HL-60 (cell line): ENCODE data around the gene CEP72.
"Not testable (repeated sequence)": the region's sequence is repeated elsewhere in the genome, so short reads cannot be mapped to it uniquely, and the experiment has no call there.

Experiments used
- DNase-seq, 2 experiments: peaks; one replicate each; pipeline ENCODE4 v3.0.0-alpha.2; 2010 to 2020; ENCODE audit warnings: low read depth in 1 of 2, low spot score in 1 of 2
- H3K27ac ChIP-seq: fragments of 250-450 bp; sonication (Bioruptor Pico); replicated peaks from 2 replicates; pipeline ENCODE4 v1.5.1; 2020; ENCODE audit warnings: mild to moderate bottlenecking, moderate library complexity
- H3K27me3 ChIP-seq: fragments of 250-450 bp; sonication (Bioruptor Pico); 2 replicates; pipeline ENCODE4 v1.5.1; 2021; ENCODE audit warnings: mild to moderate bottlenecking, moderate library complexity; ENCODE audit not compliant: insufficient read depth, poor library complexity, severe bottlenecking
- H3K4me3 ChIP-seq: replicated peaks from 2 replicates; pipeline ENCODE4 v1.5.1; 2011; ENCODE audit warnings: mild to moderate bottlenecking, control low read depth, low read length; ENCODE audit not compliant: insufficient read depth
- GABPA ChIP-seq: IDR thresholded peaks from 2 replicates; pipeline ENCODE4 v1.6.1; 2012; ENCODE audit warnings: low read depth
- POLR2AphosphoS5 ChIP-seq: IDR thresholded peaks from 2 replicates; pipeline ENCODE4 v1.6.1; 2012; ENCODE audit warnings: low read depth
- REST ChIP-seq: IDR thresholded peaks from 2 replicates; pipeline ENCODE4 v1.6.1; 2012; ENCODE audit warnings: low read depth; ENCODE audit not compliant: insufficient replicate concordance
- SPI1 ChIP-seq: IDR thresholded peaks from 2 replicates; pipeline ENCODE4 v1.6.1; 2012; ENCODE audit warnings: low read depth, mild to moderate bottlenecking, borderline replicate concordance
- TF ChIP-seq, protein P1 (sequence below): IDR thresholded peaks from one replicate; pipeline ENCODE4 v1.5.1; 2011; ENCODE audit warnings: low read length, control low read depth, inconsistent platforms; ENCODE audit not compliant: insufficient read depth

CEP72 gene

GRCh38 chr5:628351-629205, 16.4 kb downstream of the CEP72 start:
- H3K4me3 ChIP-seq, DNase-seq, H3K27ac ChIP-seq, H3K27me3 ChIP-seq: not testable (repeated sequence)

DNA sequence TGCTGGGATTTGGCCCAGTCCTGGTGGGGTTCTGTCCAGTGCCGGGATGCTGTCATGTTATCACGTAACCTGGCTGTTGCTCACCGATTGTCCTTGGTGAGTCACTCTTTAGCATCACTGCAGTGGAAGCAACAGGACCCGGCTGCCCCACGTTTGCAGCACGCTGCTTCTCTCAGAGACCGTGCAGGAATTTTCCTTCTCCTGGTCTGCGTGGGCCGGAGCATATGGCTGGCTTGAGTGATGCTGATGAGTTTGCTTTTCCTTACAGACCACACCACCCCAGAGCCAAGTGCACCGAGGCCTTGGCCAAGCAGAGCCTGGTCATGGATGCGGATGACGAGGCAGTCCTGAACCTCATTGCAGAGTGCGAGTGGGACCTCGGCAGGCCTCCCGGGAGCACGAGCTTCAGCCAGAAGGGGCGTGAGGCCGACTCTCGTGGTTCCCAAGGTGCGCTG, 21.4 kb downstream of the CEP72 start:
- no peak overlapping the region for H3K4me3 ChIP-seq
- DNase-seq: no peak
- H3K27ac ChIP-seq: no peak overlapping the region
- TF ChIP-seq POLR2AphosphoS5 (no peak), GABPA (no peak), SPI1 (no peak), REST (no peak)
- TF ChIP-seq, protein P1, sequence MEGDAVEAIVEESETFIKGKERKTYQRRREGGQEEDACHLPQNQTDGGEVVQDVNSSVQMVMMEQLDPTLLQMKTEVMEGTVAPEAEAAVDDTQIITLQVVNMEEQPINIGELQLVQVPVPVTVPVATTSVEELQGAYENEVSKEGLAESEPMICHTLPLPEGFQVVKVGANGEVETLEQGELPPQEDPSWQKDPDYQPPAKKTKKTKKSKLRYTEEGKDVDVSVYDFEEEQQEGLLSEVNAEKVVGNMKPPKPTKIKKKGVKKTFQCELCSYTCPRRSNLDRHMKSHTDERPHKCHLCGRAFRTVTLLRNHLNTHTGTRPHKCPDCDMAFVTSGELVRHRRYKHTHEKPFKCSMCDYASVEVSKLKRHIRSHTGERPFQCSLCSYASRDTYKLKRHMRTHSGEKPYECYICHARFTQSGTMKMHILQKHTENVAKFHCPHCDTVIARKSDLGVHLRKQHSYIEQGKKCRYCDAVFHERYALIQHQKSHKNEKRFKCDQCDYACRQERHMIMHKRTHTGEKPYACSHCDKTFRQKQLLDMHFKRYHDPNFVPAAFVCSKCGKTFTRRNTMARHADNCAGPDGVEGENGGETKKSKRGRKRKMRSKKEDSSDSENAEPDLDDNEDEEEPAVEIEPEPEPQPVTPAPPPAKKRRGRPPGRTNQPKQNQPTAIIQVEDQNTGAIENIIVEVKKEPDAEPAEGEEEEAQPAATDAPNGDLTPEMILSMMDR: no peak
- no peaks in the 10 kb centered on the region for H3K27me3 ChIP-seq

DNA sequence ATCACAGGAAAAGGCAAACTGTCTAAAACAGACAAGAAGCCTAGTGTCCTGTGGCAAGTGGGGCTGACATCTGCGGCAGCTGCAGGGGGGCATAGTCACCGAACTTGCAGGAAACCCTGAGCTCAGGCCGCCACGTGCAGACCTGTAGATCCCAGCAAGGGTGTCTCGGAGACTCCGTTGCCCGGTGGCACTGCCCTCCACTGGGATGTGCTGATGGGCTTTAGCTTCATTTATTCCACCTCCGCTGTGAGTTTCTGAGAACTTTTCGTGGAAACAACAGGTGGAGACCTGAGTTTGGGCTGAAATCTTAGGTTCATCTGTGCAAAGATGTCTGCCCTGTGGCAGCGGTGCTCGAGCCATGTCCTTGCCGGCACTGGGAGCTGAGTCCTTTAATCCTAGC, 22.1 kb downstream of the CEP72 start:
- no peak for TF ChIP-seq POLR2AphosphoS5
- no peak for TF ChIP-seq GABPA
- TF ChIP-seq, protein P1: no peak
- TF ChIP-seq REST: no peak
- TF ChIP-seq SPI1: no peak
- no peaks in the 10 kb centered on the region for H3K27me3 ChIP-seq
- DNase-seq: no peak
- H3K4me3 ChIP-seq: no peak overlapping the region
- no peak overlapping the region for H3K27ac ChIP-seq

DNA sequence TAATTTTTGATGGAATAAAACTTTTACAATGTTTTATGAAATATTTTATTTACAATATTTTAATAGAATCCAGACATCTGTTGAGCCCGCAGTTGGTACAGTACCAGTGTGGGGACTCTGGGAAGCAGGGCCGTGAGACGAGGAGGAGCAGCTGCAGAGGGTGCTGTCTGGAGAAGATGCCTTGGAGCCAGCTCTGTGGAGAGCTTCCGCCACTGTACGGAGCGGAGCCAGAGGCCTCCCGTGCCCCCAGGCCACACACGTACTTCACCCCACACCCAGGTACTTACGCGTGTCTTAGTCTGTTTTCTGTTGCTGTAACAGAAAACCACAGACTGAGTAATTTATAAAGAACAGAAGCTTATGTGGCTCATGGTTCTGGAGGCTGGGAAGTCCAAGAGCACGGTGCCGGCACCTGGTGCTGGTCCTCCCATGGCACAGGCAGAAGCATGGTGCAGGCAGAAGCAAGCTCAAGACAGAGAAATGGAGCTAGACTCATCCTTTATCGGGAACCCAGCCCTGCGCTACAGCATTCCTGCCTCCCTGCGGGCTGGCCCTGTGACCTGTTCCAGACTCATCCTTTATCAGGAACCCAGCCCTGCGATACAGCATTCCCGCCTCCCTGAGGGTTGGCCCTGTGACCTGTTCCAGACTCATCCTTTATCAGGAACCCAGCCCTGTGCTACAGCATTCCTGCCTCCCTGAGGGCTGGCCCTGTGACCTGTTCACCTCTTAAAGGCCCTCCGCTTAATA, 23.3 kb downstream of the CEP72 start:
- Histone ChIP-seq H3K27me3 (no peaks in the 10 kb centered on the region), H3K4me3 (no peak overlapping the region), H3K27ac (no peak overlapping the region)
- TF ChIP-seq POLR2AphosphoS5: no peak
- no peak for TF ChIP-seq SPI1
- no peak for TF ChIP-seq REST
- no peak for TF ChIP-seq GABPA
- TF ChIP-seq, protein P1: no peak
- no peak for DNase-seq
